Stomach (tissue), 4 donors: Measurements from ENCODE around the gene LRGUK.

ENCODE experiments used
- CTCF ChIP-seq, 7 experiments: fragments of 450-650 bp in 4 of 7; fragments of 200-600 bp in 3 of 7; sonication (generic) in 3 of 7; IDR thresholded peaks; one replicate each; pipeline ENCODE4 v1.5.1; 2016 to 2019; ENCODE audit warnings: antibody characterized with exemption in 7 of 7, control low read depth in 2 of 7, mild to moderate bottlenecking in 1 of 7
- POLR2A ChIP-seq, 4 donors: fragments of 450-650 bp; IDR thresholded peaks; one replicate each; pipeline ENCODE4 v1.6.1; 2016; ENCODE audit warnings: antibody characterized with exemption in 4 of 4, control low read depth in 2 of 4, mild to moderate bottlenecking in 1 of 4, moderate library complexity in 1 of 4
- POLR2AphosphoS5 ChIP-seq, 3 donors: sonication (generic); formaldehyde crosslinking; IDR thresholded peaks; one replicate each; pipeline ENCODE4 v1.6.1; 2016; ENCODE audit warnings: antibody characterized with exemption in 3 of 3

GRCh38 chr7:134121632-134122139 is 5.5 kb upstream of the LRGUK start:
- TF ChIP-seq CTCF (IDR thresholded peaks at IDR 0.05), result no peak
- no peak for TF ChIP-seq POLR2A (IDR thresholded peaks at IDR 0.05)
- TF ChIP-seq POLR2AphosphoS5 (IDR thresholded peaks at IDR 0.05), result no peak
